Lower lobe of right lung (tissue), 2 donors: ENCODE results near the gene CASS4. TPM values are rescaled to one million over a fixed set of nuclear protein-coding genes. Genes with fewer than 3 reads are reported as not detected.
A peak's percentile ranks its signal among the peaks of the same experiment; 100 is the strongest.

Experiments used
- ATAC-seq, 2 donors: fragments of 200-7000 bp; cut with Tn5 transposase; one replicate each; pipeline ENCODE4 v1.9.1; 2020 to 2022; ENCODE audit warnings: mild to moderate bottlenecking in 2 of 2, moderate library complexity in 2 of 2
- DNase-seq: peaks from one replicate; pipeline ENCODE4 v3.0.0-alpha.2; 2020
- H3K27ac ChIP-seq: fragments of 200-600 bp; one replicate; pipeline ENCODE4 v1.8.0; 2022
- H3K27me3 ChIP-seq: fragments of 200-600 bp; one replicate; pipeline ENCODE4 v1.8.0; 2022; ENCODE audit warnings: low read depth
- H3K36me3 ChIP-seq: fragments of 200-600 bp; one replicate; pipeline ENCODE4 v1.8.0; 2022; ENCODE audit warnings: mild to moderate bottlenecking
- H3K4me1 ChIP-seq: fragments of 200-600 bp; one replicate; pipeline ENCODE4 v1.8.0; 2022
- H3K4me3 ChIP-seq: fragments of 200-600 bp; one replicate; pipeline ENCODE4 v1.8.0; 2022; ENCODE audit warnings: mild to moderate bottlenecking
- H3K9me3 ChIP-seq: fragments of 200-600 bp; one replicate; pipeline ENCODE4 v1.8.0; 2022
- intact Hi-C: fragments of 100-400 bp; cut with DNase I; formaldehyde crosslinking; loops from one replicate; pipeline ENCODE4 v1.11.0; 2022
- total RNA-seq: library from RNA; stranded (reverse); fragmentation: NEBNext Ultra II Directional; extraction: Animal tissue kit (Norgen Biotek cat#: 25700); gene quantifications from one replicate; pipeline ENCODE4 v1.2.1, GENCODE V29; 2021
- TF ChIP-seq, protein P1 (sequence below): fragments of 200-600 bp; IDR thresholded peaks from one replicate; pipeline ENCODE4 v1.8.0; 2022; ENCODE audit warnings: antibody characterized with exemption, mild to moderate bottlenecking
- donor health status: DM: no; HTN: yes; CAD: no; lungs with severe emphysema.

CASS4 gene
- total RNA-seq, 1 donor from 2014 or later, result 23.9 TPM

DNA sequence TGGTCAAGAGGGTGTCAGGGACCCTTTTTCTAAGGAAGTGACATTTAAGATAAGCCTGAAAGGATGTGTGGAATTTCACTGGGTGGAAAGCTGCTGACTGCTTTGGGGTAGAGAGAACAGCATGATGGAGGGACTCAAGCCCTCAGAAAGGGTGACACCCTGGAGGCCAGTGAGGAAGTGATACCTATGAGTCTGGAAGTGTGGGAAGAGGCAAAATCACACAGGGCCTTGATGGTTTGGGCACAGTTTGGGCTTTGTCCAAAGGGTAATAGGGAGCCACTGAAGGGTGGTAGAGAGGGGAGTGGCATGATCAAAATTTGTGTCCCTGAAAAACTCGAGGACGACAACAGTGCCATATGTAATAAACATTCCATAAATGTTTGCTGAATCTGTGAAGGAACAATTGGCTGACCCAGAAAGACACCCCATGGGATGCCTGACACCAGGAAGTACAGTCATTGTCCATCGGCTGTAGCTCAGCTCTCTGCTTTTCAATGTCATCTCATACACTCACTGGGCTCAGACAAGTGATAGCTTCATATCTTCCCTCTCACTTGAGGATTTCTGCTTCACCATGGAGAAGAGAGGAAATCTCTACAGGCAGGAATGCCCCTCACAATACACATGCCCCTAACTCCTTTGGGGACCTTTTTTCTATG is 21.3 kb downstream of the CASS4 start:
- TF ChIP-seq, protein P1, sequence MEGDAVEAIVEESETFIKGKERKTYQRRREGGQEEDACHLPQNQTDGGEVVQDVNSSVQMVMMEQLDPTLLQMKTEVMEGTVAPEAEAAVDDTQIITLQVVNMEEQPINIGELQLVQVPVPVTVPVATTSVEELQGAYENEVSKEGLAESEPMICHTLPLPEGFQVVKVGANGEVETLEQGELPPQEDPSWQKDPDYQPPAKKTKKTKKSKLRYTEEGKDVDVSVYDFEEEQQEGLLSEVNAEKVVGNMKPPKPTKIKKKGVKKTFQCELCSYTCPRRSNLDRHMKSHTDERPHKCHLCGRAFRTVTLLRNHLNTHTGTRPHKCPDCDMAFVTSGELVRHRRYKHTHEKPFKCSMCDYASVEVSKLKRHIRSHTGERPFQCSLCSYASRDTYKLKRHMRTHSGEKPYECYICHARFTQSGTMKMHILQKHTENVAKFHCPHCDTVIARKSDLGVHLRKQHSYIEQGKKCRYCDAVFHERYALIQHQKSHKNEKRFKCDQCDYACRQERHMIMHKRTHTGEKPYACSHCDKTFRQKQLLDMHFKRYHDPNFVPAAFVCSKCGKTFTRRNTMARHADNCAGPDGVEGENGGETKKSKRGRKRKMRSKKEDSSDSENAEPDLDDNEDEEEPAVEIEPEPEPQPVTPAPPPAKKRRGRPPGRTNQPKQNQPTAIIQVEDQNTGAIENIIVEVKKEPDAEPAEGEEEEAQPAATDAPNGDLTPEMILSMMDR, result no peak
- Histone ChIP-seq H3K9me3 (no peaks in the 10 kb centered on the region), H3K27me3 (no peaks in the 10 kb centered on the region), H3K4me1 (peaks cover 50% of the 10 kb centered on the region), H3K4me3 (no peak overlapping the region), H3K36me3 (peaks cover 16% of the 10 kb centered on the region), H3K27ac (peak overlapping the region; percentile 50)
- ATAC-seq (no peak), DNase-seq (no peak)
- intact Hi-C loops, result no loop called here

DNA sequence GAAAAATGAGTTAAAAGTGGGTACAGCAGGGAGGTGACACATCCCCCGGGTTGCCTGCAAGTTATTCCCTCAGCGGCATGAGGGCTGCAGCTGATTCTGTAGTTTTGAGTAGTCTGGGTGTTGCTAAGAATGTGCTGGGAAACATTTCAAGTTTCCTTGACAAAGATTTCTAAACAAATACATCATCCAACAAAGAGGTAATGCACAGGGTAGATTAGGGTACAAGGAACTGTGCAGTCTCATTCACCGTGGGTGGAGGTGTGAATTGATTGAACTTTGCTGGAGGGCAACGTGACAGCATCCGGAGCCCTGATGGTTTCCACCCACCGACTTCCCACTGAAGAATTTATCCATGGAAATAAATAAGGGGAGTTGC is 21.8 kb downstream of the CASS4 start:
- TF ChIP-seq, protein P1, result no peak
- Histone ChIP-seq H3K27ac (peak overlapping the region; percentile 50), H3K4me1 (peaks cover 45% of the 10 kb centered on the region), H3K27me3 (no peaks in the 10 kb centered on the region), H3K9me3 (no peaks in the 10 kb centered on the region), H3K4me3 (no peak overlapping the region), H3K36me3 (peaks cover 16% of the 10 kb centered on the region)
- intact Hi-C loops, result no loop called here
- ATAC-seq (peak; percentile 39 to 44), DNase-seq (no peak)

DNA sequence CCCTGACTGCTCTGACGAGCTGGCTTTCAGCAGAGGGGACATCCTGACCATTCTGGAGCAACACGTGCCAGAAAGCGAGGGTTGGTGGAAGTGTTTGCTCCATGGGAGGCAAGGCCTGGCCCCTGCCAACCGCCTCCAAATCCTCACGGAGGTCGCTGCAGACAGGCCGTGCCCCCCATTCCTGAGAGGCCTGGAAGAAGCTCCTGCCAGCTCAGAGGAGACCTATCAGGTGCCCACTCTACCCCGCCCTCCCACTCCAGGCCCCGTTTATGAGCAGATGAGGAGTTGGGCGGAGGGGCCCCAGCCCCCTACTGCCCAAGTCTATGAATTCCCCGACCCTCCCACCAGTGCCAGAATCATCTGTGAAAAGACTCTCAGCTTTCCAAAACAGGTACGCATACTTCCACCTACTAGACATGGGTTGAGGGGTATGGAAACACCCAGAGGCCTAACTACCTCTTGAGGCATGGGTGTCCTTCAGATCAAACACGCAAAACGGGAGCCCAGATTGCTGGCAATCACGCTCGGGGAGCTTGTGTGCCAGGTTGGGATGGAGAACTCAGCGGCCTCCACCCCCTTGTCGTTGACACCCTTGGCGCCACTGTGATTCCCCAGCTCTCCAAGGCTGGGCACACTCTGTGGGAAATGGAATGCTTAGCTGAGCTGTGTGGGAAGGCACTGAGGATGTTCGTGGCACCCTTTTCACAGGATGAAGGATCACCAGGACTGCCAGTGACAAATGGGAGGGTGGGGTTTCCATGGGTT is 25.3 kb downstream of the CASS4 start:
- DNase-seq, result no peak
- TF ChIP-seq, protein P1, result no peak
- peak overlapping the region; percentile 36 for H3K27ac ChIP-seq
- H3K4me3 ChIP-seq, result no peak overlapping the region
- ATAC-seq, result no peak
- H3K27me3 ChIP-seq, result no peaks in the 10 kb centered on the region
- peaks cover 16% of the 10 kb centered on the region for H3K36me3 ChIP-seq
- intact Hi-C loops, result no loop called here
- peaks cover 34% of the 10 kb centered on the region for H3K4me1 ChIP-seq
- no peaks in the 10 kb centered on the region for H3K9me3 ChIP-seq

DNA sequence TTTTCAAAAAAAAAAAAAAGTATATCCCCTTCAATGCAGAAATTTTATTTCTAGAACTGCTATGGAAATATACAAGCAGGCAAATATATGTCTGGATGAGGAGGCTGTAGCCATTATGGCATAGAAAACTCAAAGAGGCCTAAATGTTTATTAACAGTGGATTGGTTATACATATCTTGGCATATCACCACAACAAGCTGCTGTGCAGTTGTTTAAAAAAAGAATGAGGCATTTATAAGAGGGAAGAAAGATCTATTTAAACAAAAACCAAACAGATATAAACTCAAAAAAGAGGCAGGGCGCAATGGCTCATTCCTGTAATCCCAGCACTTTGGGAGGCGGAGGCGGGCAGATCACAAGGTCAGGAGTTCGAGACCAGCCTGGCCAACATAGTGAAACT is 26.2 kb downstream of the CASS4 start:
- peaks cover 29% of the 10 kb centered on the region for H3K4me1 ChIP-seq
- DNase-seq, result no peak
- H3K36me3 ChIP-seq, result peaks cover 12% of the 10 kb centered on the region
- TF ChIP-seq, protein P1, result no peak
- peak overlapping the region; percentile 7 for H3K27ac ChIP-seq
- no peak overlapping the region for H3K4me3 ChIP-seq
- H3K27me3 ChIP-seq, result no peaks in the 10 kb centered on the region
- intact Hi-C loops, result no loop called here
- ATAC-seq, result no peak
- no peaks in the 10 kb centered on the region for H3K9me3 ChIP-seq

DNA sequence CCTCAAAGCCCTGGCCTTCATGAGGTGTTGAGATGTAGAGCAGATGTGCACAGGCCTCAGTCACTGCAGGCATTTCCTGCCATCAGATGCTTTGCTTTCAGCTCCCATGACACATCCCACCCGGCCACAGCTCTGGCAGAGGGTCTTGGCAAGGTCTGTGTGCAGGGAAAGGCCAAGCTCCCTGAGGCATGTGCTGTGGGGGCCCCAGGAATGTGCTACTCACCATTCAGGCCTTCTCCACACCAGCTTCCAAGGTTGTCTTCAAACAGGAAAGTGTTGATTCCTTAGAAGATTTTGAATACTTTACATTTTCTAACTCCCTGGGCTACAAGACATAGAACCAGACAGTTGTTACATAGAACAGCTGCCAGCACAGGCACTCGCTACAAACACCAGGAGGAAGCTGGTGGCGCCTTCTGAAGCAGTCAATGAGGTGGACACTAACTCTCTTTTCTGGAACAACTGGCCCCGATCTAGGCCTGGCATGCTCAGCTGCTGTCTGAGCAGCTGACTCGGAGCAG is 27.8 kb downstream of the CASS4 start:
- Histone ChIP-seq H3K36me3 (peaks cover 12% of the 10 kb centered on the region), H3K27ac (peak overlapping the region; percentile 53), H3K4me3 (no peak overlapping the region), H3K9me3 (no peaks in the 10 kb centered on the region), H3K4me1 (peaks cover 25% of the 10 kb centered on the region), H3K27me3 (peaks cover 7% of the 10 kb centered on the region)
- intact Hi-C loops, result no loop called here
- TF ChIP-seq, protein P1, result no peak
- ATAC-seq, result peak; percentile 78 to 85
- peak; percentile 56 for DNase-seq
